HCT116 (cell line): ENCODE results near the gene RAB4B. TPM values are rescaled to one million over a fixed set of nuclear protein-coding genes. Genes with fewer than 3 reads are reported as not detected.

Experiments
- ATAC-seq: fragments of 200-7000 bp; cut with Tn5 transposase; 2 replicates; pipeline ENCODE4 v1.9.1; 2020; ENCODE audit warnings: mild to moderate bottlenecking, moderate library complexity
- BruUV-seq: library from RNA; stranded (reverse); fragments of 400-500 nt; replicated peaks from 2 replicates; lab custom pipeline; 2021; lab: Mats Ljungman, UMichigan
- CTCF ChIA-PET: fragments of 300-600 bp; sonication (Branson Sonifier 250); formaldehyde crosslinking; loops from one replicate; lab custom pipeline; 2021; ENCODE audit warnings: antibody characterized with exemption; lab: Charles Lee
- POLR2A ChIA-PET: fragments of 300-600, 350-600 bp; sonication (Branson Sonifier 250); formaldehyde crosslinking; loops from one replicate; lab custom pipeline; 2021; ENCODE audit warnings: antibody characterized with exemption; lab: Charles Lee
- RAD21 ChIA-PET, 2 experiments: fragments of 300-600 bp; sonication (Branson Sonifier 250); formaldehyde crosslinking; loops; one replicate each; lab custom pipeline; 2023; ENCODE audit warnings: low total read pairs in 2 of 2; ENCODE audit not compliant: uncharacterized antibody in 2 of 2, unreplicated experiment in 2 of 2, low non-redundant PET in 1 of 2; lab: Charles Lee
- DNase-seq: peaks from one replicate; pipeline ENCODE4 v3.0.0-alpha.2; 2010; ENCODE audit warnings: low read depth, low spot score
- H2AFZ ChIP-seq: fragments of 200-600 bp; shearing (Covaris generic), sonication (generic); 2 replicates; pipeline ENCODE4 v1.6.1; 2017; ENCODE audit warnings: low read depth, mixed run types, mixed read lengths, antibody characterized with exemption, low read length; ENCODE audit not compliant: poor library complexity, severe bottlenecking
- H3K27ac ChIP-seq: 2 replicates; pipeline ENCODE4 v1.5.1; 2012; ENCODE audit warnings: low read depth, low read length
- H3K27me3 ChIP-seq: fragments of 200-600 bp; sonication (generic); 2 replicates; pipeline ENCODE4 v1.6.1; 2016; ENCODE audit warnings: mixed run types, low read length, mixed read lengths; ENCODE audit not compliant: insufficient read depth
- H3K36me3 ChIP-seq, 2 experiments: fragments of 200-500 bp in 1 of 2; fragments of 200-600 bp in 1 of 2; sonication (Bioruptor generic) in 1 of 2; sonication (generic) in 1 of 2; 2 replicates each; pipeline versions ENCODE4 v1.5.1 to v1.6.1; 2014 to 2016; ENCODE audit warnings: low read length in 2 of 2, inconsistent platforms in 1 of 2, mixed read lengths in 1 of 2, mixed run types in 1 of 2; ENCODE audit not compliant: insufficient read depth in 2 of 2, control insufficient read depth in 1 of 2
- H3K4me1 ChIP-seq, 2 experiments: fragments of 200-600 bp in 1 of 2; sonication (generic) in 1 of 2; 2 replicates each; pipeline versions ENCODE4 v1.5.1 to v1.6.1; 2012 to 2017; ENCODE audit warnings: low read length in 2 of 2, inconsistent platforms in 1 of 2, mild to moderate bottlenecking in 1 of 2, mixed read lengths in 1 of 2, mixed run types in 1 of 2, moderate library complexity in 1 of 2; ENCODE audit not compliant: insufficient read depth in 2 of 2, control insufficient read depth in 1 of 2
- H3K4me2 ChIP-seq: fragments of 200-600 bp; sonication (generic); 2 replicates; pipeline ENCODE4 v1.6.1; 2017; ENCODE audit warnings: mixed run types, low read length, mixed read lengths
- H3K4me3 ChIP-seq, 2 experiments: fragments of 200-600 bp in 1 of 2; sonication (generic) in 1 of 2; replicated peaks in 1 of 2; 2 replicates each; pipeline ENCODE4 v1.5.1; 2011 to 2016; ENCODE audit warnings: low read length in 2 of 2, control low read depth in 1 of 2, low read depth in 1 of 2, mild to moderate bottlenecking in 1 of 2, mixed read lengths in 1 of 2, mixed run types in 1 of 2
- H3K79me2 ChIP-seq: fragments of 200-600 bp; sonication (generic); 2 replicates; pipeline ENCODE4 v1.6.1; 2017; ENCODE audit warnings: mild to moderate bottlenecking, mixed run types, low read length, moderate library complexity, mixed read lengths; ENCODE audit not compliant: insufficient read depth
- H3K9ac ChIP-seq: fragments of 200-600 bp; sonication (generic); 2 replicates; pipeline ENCODE4 v1.6.1; 2016; ENCODE audit warnings: low read length, mixed read lengths
- H3K9me2 ChIP-seq: fragments of 200-600 bp; sonication (generic), shearing (Covaris generic); 2 replicates; pipeline ENCODE4 v1.6.1; 2017; ENCODE audit warnings: mixed run types, mild to moderate bottlenecking, moderate library complexity; ENCODE audit not compliant: insufficient read depth
- H3K9me3 ChIP-seq, 2 experiments: fragments of 200-500 bp in 1 of 2; fragments of 200-600 bp in 1 of 2; sonication (Bioruptor generic) in 1 of 2; sonication (generic) in 1 of 2; 2 replicates each; pipeline ENCODE4 v1.6.1; 2014 to 2017; ENCODE audit warnings: low read length in 2 of 2, mixed read lengths in 2 of 2, inconsistent platforms in 1 of 2, low read depth in 1 of 2, mild to moderate bottlenecking in 1 of 2, mixed run types in 1 of 2, moderate library complexity in 1 of 2; ENCODE audit not compliant: control insufficient read depth in 1 of 2, insufficient read depth in 1 of 2
- H4K20me1 ChIP-seq: fragments of 200-600 bp; sonication (generic), shearing (Covaris generic); 2 replicates; pipeline ENCODE4 v1.6.1; 2017; ENCODE audit warnings: mixed run types, mild to moderate bottlenecking, moderate library complexity; ENCODE audit not compliant: insufficient read depth
- ELF1 ChIP-seq: IDR thresholded peaks from 2 replicates; pipeline ENCODE4 v1.6.1; 2012; ENCODE audit warnings: low read depth, borderline replicate concordance
- POLR2AphosphoS5 ChIP-seq: IDR thresholded peaks from 2 replicates; pipeline ENCODE4 v1.6.1; 2011; ENCODE audit warnings: mild to moderate bottlenecking, low read depth, low read length, moderate library complexity
- SP1 ChIP-seq: IDR thresholded peaks from 2 replicates; pipeline ENCODE4 v1.6.1; 2012; ENCODE audit warnings: low read depth
- TCF7L2 ChIP-seq: IDR thresholded peaks from 2 replicates; pipeline ENCODE4 v1.7.0; 2011; ENCODE audit warnings: borderline replicate concordance, inconsistent platforms; ENCODE audit not compliant: insufficient read depth, insufficient read length; ENCODE audit errors: extremely low read depth
- intact Hi-C: fragments of 100-400 bp; cut with micrococcal nuclease; formaldehyde crosslinking; loops from 2 replicates; pipeline ENCODE4 v1.10.0; 2022
- total RNA-seq: library from RNA; stranded (reverse); gene quantifications from one replicate; pipeline ENCODE4 v1.2.1, GENCODE V29; 2021; ENCODE audit not compliant: unreplicated experiment
- TF ChIP-seq, protein P1 (sequence below), 3 experiments: fragments of 200-600 bp in 1 of 3; sonication (generic) in 1 of 3; IDR thresholded peaks in 2 of 3; conservative IDR thresholded peaks in 1 of 3; 2 replicates each; pipeline ENCODE4 v1.5.1; 2012 to 2017; ENCODE audit warnings: low read depth in 2 of 3, low read length in 2 of 3, antibody characterized with exemption in 1 of 3, borderline replicate concordance in 1 of 3, control low read depth in 1 of 3, mild to moderate bottlenecking in 1 of 3, mixed read lengths in 1 of 3, mixed run types in 1 of 3, moderate library complexity in 1 of 3; ENCODE audit not compliant: insufficient read depth in 1 of 3
- TF ChIP-seq, protein P2 (sequence below): IDR thresholded peaks from 2 replicates; pipeline ENCODE4 v1.6.1; 2012
- TF ChIP-seq, protein P3 (sequence below): IDR thresholded peaks from 2 replicates; pipeline ENCODE4 v1.6.1; 2012; ENCODE audit warnings: low read depth

The RAB4B gene
- total RNA-seq, 1 experiment from 2014 or later, result 18.7 TPM

DNA sequence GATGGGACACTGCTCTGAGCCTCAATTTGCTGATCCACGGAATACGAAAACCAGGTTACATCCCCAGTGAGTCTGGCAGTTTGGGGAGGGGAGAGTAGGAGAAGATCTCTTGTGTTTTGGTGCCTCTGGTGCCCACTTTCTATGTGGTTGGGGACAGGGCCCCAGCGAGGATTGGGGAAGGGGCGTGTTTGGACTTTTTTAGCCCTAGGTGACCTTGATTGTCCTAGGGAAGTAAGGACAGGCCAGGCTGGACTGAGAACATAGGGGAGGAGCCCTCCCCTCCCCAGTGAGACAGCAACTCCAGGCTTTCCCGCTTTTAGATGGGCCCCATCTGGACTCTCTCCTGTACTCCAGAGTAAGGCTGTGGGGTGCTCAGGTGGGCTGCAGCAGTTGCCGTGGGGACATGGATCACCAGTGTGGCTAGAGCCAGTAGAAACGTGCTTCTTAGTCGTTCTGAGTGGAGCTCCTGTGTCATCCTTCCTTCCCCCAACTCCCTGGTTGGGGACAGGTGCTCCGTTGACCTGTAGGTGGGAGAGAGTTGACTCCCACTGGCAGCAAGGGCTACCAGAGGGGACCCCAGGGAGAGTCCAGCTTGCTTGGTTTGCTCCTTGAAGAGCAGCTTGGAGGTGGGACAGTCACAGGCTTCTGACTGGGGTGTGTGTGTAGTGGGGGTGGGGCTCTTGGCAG, 25.3 kb downstream of the RAB4B start:
- no TSS peak for BruUV-seq
- no peak for TF ChIP-seq SP1
- TF ChIP-seq TCF7L2, result no peak
- TF ChIP-seq, protein P1, sequence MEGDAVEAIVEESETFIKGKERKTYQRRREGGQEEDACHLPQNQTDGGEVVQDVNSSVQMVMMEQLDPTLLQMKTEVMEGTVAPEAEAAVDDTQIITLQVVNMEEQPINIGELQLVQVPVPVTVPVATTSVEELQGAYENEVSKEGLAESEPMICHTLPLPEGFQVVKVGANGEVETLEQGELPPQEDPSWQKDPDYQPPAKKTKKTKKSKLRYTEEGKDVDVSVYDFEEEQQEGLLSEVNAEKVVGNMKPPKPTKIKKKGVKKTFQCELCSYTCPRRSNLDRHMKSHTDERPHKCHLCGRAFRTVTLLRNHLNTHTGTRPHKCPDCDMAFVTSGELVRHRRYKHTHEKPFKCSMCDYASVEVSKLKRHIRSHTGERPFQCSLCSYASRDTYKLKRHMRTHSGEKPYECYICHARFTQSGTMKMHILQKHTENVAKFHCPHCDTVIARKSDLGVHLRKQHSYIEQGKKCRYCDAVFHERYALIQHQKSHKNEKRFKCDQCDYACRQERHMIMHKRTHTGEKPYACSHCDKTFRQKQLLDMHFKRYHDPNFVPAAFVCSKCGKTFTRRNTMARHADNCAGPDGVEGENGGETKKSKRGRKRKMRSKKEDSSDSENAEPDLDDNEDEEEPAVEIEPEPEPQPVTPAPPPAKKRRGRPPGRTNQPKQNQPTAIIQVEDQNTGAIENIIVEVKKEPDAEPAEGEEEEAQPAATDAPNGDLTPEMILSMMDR (IDR thresholded peaks at IDR 0.05 in 2 of 3, conservative IDR thresholded peaks at IDR 0.05 in 1 of 3; ENCODE audit: borderline replicate concordance in 1 of 3, insufficient read depth in 1 of 3, low read depth in 2 of 3, low read length in 2 of 3), result no peak
- TF ChIP-seq ELF1, result no peak
- TF ChIP-seq, protein P2, sequence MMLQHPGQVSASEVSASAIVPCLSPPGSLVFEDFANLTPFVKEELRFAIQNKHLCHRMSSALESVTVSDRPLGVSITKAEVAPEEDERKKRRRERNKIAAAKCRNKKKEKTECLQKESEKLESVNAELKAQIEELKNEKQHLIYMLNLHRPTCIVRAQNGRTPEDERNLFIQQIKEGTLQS, result no peak
- TF ChIP-seq, protein P3, sequence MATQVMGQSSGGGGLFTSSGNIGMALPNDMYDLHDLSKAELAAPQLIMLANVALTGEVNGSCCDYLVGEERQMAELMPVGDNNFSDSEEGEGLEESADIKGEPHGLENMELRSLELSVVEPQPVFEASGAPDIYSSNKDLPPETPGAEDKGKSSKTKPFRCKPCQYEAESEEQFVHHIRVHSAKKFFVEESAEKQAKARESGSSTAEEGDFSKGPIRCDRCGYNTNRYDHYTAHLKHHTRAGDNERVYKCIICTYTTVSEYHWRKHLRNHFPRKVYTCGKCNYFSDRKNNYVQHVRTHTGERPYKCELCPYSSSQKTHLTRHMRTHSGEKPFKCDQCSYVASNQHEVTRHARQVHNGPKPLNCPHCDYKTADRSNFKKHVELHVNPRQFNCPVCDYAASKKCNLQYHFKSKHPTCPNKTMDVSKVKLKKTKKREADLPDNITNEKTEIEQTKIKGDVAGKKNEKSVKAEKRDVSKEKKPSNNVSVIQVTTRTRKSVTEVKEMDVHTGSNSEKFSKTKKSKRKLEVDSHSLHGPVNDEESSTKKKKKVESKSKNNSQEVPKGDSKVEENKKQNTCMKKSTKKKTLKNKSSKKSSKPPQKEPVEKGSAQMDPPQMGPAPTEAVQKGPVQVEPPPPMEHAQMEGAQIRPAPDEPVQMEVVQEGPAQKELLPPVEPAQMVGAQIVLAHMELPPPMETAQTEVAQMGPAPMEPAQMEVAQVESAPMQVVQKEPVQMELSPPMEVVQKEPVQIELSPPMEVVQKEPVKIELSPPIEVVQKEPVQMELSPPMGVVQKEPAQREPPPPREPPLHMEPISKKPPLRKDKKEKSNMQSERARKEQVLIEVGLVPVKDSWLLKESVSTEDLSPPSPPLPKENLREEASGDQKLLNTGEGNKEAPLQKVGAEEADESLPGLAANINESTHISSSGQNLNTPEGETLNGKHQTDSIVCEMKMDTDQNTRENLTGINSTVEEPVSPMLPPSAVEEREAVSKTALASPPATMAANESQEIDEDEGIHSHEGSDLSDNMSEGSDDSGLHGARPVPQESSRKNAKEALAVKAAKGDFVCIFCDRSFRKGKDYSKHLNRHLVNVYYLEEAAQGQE, result no peak
- TF ChIP-seq POLR2AphosphoS5, result no peak
- ATAC-seq (no peak), DNase-seq (no peak)
- ChIA-PET POLR2A (no interaction called here), CTCF (no interaction called here), RAD21 (no interaction called here)
- H3K27ac ChIP-seq, result peak overlapping the region; percentile 33; the same call in 1 of the 2 replicates
- H3K9ac ChIP-seq, result no peak overlapping the region
- no peak overlapping the region for H2AFZ ChIP-seq
- H3K79me2 ChIP-seq, result peaks cover 87% of the 10 kb centered on the region
- H3K4me1 ChIP-seq, result peaks cover 13 to 64% of the 10 kb centered on the region in 2 experiments; a peak in 3 of 4 replicates
- no peaks in the 10 kb centered on the region for H3K27me3 ChIP-seq
- H3K9me3 ChIP-seq, result no peaks in the 10 kb centered on the region
- peaks cover 4% of the 10 kb centered on the region; the same call in 1 of the 2 replicates for H4K20me1 ChIP-seq
- intact Hi-C loops, result no loop called here
- H3K36me3 ChIP-seq, result peaks cover 14 to 29% of the 10 kb centered on the region in 2 experiments; a peak in 3 of 4 replicates
- no peaks in the 10 kb centered on the region for H3K9me2 ChIP-seq
- H3K4me2 ChIP-seq, result 0 out of 2 replicates have a peak overlapping the region, but pooled peaks have one; percentile 10
- H3K4me3 ChIP-seq, result no peak overlapping the region
